Upper lobe of right lung (tissue), 1 donor: ENCODE measurements around the gene ALDH1B1. TPM values are rescaled to one million over a fixed set of nuclear protein-coding genes. Genes with fewer than 3 reads are reported as not detected.

Experiments
- ATAC-seq: fragments of 200-7000 bp; cut with Tn5 transposase; one replicate; pipeline ENCODE4 v1.9.1; 2020; ENCODE audit warnings: mild to moderate bottlenecking, moderate library complexity
- DNase-seq: peaks from one replicate; pipeline ENCODE4 v3.0.0-alpha.2; 2020
- H3K27ac ChIP-seq: fragments of 200-600 bp; one replicate; pipeline ENCODE4 v1.8.0; 2022
- H3K27me3 ChIP-seq: fragments of 200-600 bp; one replicate; pipeline ENCODE4 v1.8.0; 2022; ENCODE audit warnings: mild to moderate bottlenecking
- H3K36me3 ChIP-seq: fragments of 200-600 bp; one replicate; pipeline ENCODE4 v1.8.0; 2022
- H3K4me1 ChIP-seq: fragments of 200-600 bp; one replicate; pipeline ENCODE4 v1.8.0; 2022
- H3K4me3 ChIP-seq: fragments of 200-600 bp; one replicate; pipeline ENCODE4 v1.8.0; 2022; ENCODE audit warnings: mild to moderate bottlenecking
- H3K9me3 ChIP-seq: fragments of 200-600 bp; one replicate; pipeline ENCODE4 v1.8.0; 2022
- intact Hi-C: fragments of 100-400 bp; cut with DNase I; formaldehyde crosslinking; loops from one replicate; pipeline ENCODE4 v1.11.0; 2022
- total RNA-seq: library from RNA; stranded (reverse); fragmentation: NEBNext Ultra II Directional; extraction: Animal tissue kit (Norgen Biotek cat#: 25700); gene quantifications from one replicate; pipeline ENCODE4 v1.2.1, GENCODE V29; 2021
- TF ChIP-seq, protein P1 (sequence below): fragments of 200-600 bp; IDR thresholded peaks from one replicate; pipeline ENCODE4 v1.8.0; 2022; ENCODE audit warnings: antibody characterized with exemption
- donor health status: DM: no; HTN: yes; CAD: no; lungs with severe emphysema.

Gene ALDH1B1
- total RNA-seq, 1 donor from 2014 or later: 13.7 TPM

GRCh38 chr9:38447703-38448102 is 55.2 kb downstream of the ALDH1B1 start:
- DNase-seq: no peak
- no peaks in the 10 kb centered on the region for H3K27me3 ChIP-seq
- no peaks in the 10 kb centered on the region for H3K4me1 ChIP-seq
- H3K27ac ChIP-seq: no peak overlapping the region
- no peak overlapping the region for H3K4me3 ChIP-seq
- ATAC-seq: no peak
- no peaks in the 10 kb centered on the region for H3K36me3 ChIP-seq
- H3K9me3 ChIP-seq: no peaks in the 10 kb centered on the region
- intact Hi-C loops: no loop called here
- TF ChIP-seq, protein P1, sequence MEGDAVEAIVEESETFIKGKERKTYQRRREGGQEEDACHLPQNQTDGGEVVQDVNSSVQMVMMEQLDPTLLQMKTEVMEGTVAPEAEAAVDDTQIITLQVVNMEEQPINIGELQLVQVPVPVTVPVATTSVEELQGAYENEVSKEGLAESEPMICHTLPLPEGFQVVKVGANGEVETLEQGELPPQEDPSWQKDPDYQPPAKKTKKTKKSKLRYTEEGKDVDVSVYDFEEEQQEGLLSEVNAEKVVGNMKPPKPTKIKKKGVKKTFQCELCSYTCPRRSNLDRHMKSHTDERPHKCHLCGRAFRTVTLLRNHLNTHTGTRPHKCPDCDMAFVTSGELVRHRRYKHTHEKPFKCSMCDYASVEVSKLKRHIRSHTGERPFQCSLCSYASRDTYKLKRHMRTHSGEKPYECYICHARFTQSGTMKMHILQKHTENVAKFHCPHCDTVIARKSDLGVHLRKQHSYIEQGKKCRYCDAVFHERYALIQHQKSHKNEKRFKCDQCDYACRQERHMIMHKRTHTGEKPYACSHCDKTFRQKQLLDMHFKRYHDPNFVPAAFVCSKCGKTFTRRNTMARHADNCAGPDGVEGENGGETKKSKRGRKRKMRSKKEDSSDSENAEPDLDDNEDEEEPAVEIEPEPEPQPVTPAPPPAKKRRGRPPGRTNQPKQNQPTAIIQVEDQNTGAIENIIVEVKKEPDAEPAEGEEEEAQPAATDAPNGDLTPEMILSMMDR: no peak

Other genes with a start within 250 kb of the ALDH1B1 start
- gene IGFBPL1, start 31.8 kb downstream of the ALDH1B1 start, total RNA-seq: 0.87 TPM
- 1.0 TPM for gene ANKRD18A, start 227.9 kb downstream of the ALDH1B1 start, total RNA-seq